GM19467 (cell line): ENCODE data around the gene ARID1B.

Experiments
- ATAC-seq: cut with Tn5 transposase; IDR thresholded peaks from one replicate; pipeline ENCODE4 v1.9.1; 2021; ENCODE audit warnings: mild to moderate bottlenecking, moderate library complexity; ENCODE audit not compliant: unreplicated experiment

The ARID1B gene

DNA sequence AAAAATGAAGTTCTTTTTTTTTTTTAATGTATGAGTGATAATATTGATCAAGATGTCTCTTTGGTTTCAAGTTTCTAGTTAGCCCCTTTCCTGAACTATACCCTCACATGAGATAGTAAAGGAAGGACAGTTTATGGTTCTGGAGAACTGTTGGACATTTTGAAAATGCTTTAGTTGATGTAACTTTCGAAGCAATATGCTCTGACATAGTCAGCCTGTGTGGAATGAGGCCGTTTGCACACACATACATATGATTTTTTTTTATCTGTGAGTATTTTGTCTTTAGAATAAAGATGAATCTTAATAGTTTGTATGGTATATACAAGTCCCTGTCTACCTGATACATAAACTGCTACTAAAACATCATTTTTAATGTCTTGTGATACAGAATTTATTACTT is 177.0 kb downstream of the ARID1B start:
- no peak for ATAC-seq

- ATAC-seq: no peak
These were observed 177.6 kb downstream of the ARID1B start for GRCh38 chr6:156954816-156955215.

GRCh38 chr6:156955494-156956183 is 178.5 kb downstream of the ARID1B start:
- ATAC-seq: no peak

- no peak for ATAC-seq
These were observed 179.1 kb downstream of the ARID1B start for GRCh38 chr6:156956286-156956685.

DNA sequence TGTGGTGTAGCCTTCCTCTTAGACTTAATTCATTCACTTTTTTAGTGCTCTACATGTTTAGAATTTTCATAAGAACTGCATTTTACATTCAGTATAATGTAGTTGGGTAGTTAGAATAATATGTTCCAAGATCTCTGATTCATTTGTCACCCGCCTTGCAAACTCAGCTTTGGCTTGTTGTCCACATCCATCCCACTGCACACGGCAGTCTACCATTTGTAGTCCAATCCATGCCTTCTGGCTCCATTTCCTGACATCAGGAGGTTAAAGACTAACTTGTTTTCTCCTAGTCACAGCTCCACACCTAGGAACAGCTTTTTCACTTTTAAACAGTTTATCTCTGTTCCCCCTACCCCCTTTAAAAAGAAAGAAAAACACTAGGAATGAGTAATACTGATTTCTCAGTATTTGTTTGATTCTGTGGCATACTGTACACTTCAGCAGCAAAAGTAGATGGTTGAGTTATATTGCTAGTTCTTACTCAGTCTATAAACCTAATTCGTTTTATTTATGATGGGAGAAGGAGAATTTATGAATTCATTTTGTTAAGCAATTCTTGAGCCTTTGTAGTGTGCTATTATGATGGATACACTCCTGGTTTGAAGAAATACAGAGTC is 180.9 kb downstream of the ARID1B start:
- no peak for ATAC-seq

DNA sequence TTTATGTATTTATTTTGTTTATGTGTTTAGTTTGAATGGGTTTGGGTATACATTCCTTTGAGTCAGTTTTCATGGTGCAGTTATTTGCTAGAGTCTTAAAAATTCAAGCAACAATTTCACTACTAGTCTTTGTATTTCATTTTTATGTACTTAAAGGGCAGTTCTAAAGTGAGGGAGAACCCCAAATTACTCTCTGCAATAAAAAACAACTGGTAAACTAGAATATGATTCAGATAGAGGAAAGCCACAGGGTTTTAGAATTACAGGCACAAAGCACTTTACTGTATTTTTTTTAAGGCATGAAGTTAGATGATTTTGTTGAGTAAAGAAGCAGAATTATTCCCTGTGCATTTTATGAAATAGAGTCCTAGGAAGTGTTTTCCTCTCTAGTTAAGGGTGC is 183.3 kb downstream of the ARID1B start:
- ATAC-seq: no peak

GRCh38 chr6:156961282-156961892 is 184.2 kb downstream of the ARID1B start:
- no peak for ATAC-seq

DNA sequence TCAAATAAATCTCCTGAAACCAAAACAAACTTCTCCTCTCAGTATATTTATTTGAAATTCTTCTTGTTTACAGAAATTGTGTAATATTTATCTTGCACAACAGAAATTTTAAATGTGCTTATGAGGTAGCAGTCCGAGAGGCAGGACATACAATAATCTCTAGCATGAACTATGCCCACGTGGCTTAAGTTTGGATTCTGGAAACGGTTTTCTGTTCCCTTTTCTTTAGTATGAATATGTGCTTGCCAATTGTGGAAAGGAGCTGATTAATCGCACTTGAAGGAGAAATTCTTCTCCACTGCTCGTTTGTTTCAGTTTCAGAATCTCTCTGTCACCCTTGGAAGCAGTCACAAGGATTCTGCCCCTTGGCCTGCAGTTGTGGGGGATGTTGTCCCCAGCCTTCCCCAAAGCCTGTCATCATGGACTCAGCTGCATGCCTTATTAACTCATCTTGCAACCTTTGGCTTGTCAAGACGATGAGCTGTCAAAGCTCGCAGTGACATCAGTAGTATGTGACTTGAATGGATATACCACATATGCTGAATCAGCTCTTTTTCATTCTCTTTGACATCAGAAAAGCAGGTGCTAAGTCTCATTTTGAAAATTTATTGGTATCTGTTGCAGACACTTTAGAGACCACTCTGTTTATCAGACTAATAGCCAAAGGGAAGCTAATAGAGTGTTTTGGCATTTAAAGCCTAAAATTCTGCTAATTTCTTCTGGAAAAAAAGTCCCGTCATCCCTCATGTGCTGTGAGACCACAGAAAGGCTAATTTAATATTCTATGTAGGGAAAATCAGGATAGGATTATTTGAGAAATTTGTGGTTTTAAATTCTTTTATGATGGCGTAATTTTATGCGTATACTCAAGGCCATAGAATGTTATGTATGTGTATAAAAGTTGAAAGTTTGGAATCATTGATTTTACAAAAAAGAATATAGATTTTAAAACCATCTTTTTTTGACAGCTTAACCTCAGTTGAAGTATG is 186.8 kb downstream of the ARID1B start:
- peak; percentile 53 for ATAC-seq

- ATAC-seq: no peak
These were observed 190.7 kb downstream of the ARID1B start for GRCh38 chr6:156967852-156968251.

DNA sequence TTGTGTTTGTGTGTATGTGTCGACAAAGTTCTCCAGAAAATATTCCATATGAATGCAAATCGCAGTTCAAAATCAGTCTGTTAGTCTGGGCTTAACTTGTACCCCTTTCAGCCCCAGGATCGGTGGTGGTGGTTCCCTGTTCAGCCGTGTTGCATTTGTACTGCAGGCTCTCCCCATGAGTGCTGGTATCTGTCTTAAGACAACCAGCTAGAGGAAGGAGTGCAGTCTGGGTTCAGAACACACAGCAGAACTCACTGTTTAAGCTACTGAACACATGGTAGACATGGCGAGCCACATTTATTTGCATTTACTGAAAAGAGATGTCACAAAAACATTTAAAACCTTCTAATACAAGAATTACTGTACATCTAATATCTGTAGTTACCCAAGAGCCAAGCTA is 192.1 kb downstream of the ARID1B start:
- no peak for ATAC-seq

DNA sequence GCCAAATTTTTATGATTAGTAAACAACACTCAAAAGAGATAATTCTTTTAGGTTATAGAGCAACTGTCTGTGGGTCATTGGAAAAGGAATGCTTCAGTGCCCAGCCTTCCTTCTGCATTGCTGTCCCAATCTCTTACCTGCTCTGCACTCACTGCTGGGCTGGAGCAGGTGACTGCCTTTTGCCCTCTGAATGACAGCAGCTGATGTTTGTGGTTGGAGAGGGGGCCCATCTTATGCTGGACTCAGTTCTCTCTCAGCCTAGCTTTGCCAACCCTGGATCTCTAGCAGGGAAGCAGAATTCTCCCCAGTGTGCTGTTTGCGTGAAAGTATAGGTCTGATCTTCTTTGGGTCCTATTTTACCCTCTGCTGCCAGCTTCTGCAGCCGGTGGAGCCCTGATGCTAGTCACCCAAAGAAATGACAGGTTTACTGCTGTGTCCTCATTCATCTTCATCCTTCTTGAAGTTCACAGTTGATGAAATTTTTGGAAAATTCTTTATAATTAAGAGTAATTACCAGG is 193.5 kb downstream of the ARID1B start:
- ATAC-seq: no peak

DNA sequence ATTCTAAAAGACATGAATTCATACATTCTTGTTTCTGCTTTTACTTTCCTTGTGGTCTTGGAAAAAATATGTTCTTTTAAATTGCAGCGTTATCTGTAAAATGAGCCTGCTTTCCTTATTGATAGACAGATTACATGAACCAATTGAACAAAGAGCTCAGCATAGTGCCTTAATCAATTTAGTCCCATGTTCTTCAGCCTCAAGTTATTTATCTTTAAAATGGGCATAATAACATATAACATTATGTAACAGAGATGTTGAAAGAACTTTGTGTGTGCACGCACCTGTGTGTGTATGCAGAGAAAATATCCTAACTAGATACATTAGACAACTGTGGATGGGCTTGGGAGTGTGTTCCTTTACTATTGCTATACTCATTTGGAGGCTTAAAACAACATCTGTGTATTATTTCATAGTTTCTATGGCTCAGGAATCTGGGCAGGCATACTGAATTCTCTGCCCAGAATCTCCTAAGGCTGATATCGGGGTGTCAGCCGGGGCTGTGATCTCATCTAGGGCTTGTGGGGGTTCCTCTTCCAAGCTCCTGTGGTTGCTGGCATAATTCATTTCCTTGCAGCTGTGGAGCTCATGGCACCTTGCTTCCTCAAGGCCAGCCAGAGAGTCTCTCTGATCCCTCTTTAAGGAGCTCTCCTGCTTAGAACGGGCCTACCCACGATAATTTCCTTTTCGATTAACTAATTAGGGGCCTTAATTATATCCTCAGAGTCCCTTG is 194.1 kb downstream of the ARID1B start:
- ATAC-seq: no peak

- no peak for ATAC-seq
These were observed 195.0 kb downstream of the ARID1B start for GRCh38 chr6:156972145-156972544.

DNA sequence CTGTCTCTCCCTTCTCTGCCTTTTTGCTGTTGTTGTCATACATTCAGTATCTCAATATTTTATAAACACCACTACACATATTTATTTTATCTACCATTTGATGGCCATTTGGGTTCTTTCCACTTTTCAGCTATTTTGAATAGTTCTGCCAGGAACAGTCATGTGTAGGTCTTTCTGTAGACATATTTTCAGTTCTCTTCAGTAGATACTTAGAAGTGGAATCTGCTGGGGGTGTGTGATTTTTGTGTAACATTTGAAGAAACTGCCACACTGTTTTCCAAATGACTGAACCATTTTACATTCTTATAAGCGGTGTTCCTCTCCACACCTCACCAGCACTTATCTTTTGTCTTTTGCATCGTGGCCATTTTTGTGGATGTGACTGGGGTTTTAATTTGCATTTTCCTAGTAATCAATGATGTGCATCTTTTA is 197.7 kb downstream of the ARID1B start:
- ATAC-seq: no peak

GRCh38 chr6:156975414-156975813 is 198.2 kb downstream of the ARID1B start:
- ATAC-seq: no peak

- ATAC-seq: no peak
These were observed 199.3 kb downstream of the ARID1B start for GRCh38 chr6:156976216-156977127.

- ATAC-seq: no peak
These were observed 200.5 kb downstream of the ARID1B start for GRCh38 chr6:156977527-156978291.

- ATAC-seq: no peak
These were observed 201.8 kb downstream of the ARID1B start for GRCh38 chr6:156978948-156979347.
